ENCODE results near the gene FBXL13. TPM values are rescaled to one million over a fixed set of nuclear protein-coding genes. Genes with fewer than 3 reads are reported as not detected.
A peak's percentile ranks its signal among the peaks of the same experiment; 100 is the strongest.
"Not testable (repeated sequence)": the region's sequence is repeated elsewhere in the genome, so short reads cannot be mapped to it uniquely, and the experiment has no call there.

The FBXL13 gene
- total RNA-seq, result under 1 TPM; 0.54 to 0.74 TPM

DNA sequence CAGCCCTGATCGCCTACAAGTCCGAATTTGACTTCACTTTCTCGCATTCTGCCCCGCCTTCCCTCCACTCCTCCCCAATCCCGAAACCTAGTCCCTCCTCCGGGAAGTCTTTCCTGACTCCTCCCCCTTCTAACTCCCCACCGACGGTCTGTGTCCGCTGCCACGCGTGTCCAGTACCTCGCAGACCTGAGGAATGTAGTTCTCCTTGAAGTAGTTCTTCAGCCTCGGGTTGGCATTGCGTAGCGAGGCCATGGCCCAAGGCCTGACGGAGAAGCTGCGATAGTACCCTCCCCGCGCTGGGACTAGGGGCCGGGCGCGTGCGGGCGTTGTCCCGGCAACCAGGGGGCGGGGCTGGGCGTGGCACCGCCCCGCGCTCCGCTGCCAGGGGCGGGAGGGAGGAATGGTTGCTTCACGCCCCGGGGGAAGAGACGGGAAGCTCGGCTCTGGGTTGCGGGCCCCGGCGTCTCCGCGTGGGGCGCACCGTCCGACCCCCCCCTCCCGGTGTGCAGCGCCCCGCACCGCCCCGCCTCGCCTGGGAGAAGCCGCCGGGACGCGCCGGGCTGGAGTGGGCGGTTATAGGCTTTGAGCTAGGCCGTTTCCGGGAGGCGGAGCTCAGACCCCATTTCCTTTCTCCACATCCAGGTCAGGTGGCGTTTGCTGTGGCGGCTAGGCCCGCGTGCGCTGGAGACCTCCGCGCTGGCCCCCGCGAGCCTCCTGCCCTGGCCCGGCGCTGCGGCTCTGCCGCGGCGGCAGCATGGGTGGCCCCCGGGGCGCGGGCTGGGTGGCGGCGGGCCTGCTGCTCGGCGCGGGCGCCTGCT lies at the start of gene FBXL13, which contains the start of gene ARMC10:
FBXL13 (minus strand) TSS at position 278 of the 818 bp plus-strand sequence.
ARMC10 (plus strand) TSS at position 622 of the 818 bp plus-strand sequence; CDS start at position 755, 133 bp downstream.
- intact Hi-C loops (cut with micrococcal nuclease), result loop anchor here (1.0 to 10.0 kb wide), 7 partner anchors 75 to 1130 kb away; partner anchors contain the start of genes DNAJC2, FAM185A, NAPEPLD and ORC5
- Mint-ChIP-seq H3K4me1 (ENCODE audit: low read depth) (peaks cover 40% of the 10 kb centered on the region), H3K9me3 (no peaks in the 10 kb centered on the region), H3K27me3 (ENCODE audit: low read depth) (no peaks in the 10 kb centered on the region), H3K4me3 (peak within 1 kb of the TSS; percentile 91), H3K36me3 (ENCODE audit: low read depth) (peaks cover 11% of the 10 kb centered on the region), H3K27ac (peak within 1 kb of the TSS; percentile 90)
- CTCF ChIA-PET, result interaction anchor here (0.5 to 1.5 kb wide), 6 partner anchors 13 to 326 kb away, joined by 3 to 4 read pairs (median 3); no protein-coding TSS in a partner anchor
- peak; percentile 92 for DNase-seq

DNA sequence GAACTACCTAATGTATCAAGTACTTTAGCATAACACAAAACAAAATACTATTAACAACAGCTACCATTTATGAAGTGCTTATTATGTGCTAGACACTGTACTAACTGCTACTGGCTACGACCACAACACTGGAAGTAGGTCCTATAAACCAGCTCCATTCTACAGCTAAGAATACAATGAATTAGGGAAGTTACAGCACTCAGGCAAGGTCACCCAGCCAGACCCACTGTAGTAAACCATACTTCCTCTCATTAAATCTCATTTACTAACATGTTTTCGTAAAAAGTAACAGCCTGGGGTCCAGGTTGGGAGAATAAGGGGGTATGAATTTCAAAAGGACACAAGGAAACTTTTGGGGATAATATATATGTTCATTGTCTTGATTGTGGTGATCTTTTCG lies 48.9 kb upstream of the FBXL13 start:
- intact Hi-C loops (cut with micrococcal nuclease), result no loop called here
- no peak overlapping the region for H3K27ac Mint-ChIP-seq
- H3K9me3 Mint-ChIP-seq, result no peaks in the 10 kb centered on the region
- DNase-seq, result no peak
- peaks cover 36% of the 10 kb centered on the region for H3K36me3 Mint-ChIP-seq (ENCODE audit: low read depth)
- H3K4me1 Mint-ChIP-seq (ENCODE audit: low read depth), result no peaks in the 10 kb centered on the region
- H3K4me3 Mint-ChIP-seq, result no peak overlapping the region
- no peaks in the 10 kb centered on the region for H3K27me3 Mint-ChIP-seq (ENCODE audit: low read depth)
- CTCF ChIA-PET, result no interaction called here

DNA sequence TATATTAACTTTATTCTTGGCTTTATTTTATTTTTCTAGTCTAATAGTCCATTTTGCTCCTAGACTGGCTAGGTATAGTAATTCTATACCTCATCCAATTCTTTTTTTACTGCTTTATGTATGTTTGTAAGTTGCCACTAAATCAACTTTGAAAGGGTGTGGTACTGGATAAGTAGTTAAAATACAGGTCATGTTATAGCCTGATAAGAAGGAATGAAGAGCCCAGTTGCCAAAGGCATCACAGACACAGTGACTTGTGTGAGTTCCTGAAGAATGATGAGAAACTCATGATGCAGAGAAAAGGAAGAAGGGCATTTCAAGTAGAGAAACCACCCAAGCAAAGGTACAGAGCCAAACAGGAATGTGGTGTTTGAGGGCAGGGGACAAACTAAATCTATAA lies 47.0 kb upstream of the FBXL13 start:
- Mint-ChIP-seq H3K27ac (no peak overlapping the region), H3K4me1 (ENCODE audit: low read depth) (no peaks in the 10 kb centered on the region), H3K27me3 (ENCODE audit: low read depth) (no peaks in the 10 kb centered on the region), H3K4me3 (no peak overlapping the region), H3K36me3 (ENCODE audit: low read depth) (peaks cover 24% of the 10 kb centered on the region), H3K9me3 (no peaks in the 10 kb centered on the region)
- intact Hi-C loops (cut with micrococcal nuclease), result no loop called here
- CTCF ChIA-PET, result no interaction called here
- no peak for DNase-seq

DNA sequence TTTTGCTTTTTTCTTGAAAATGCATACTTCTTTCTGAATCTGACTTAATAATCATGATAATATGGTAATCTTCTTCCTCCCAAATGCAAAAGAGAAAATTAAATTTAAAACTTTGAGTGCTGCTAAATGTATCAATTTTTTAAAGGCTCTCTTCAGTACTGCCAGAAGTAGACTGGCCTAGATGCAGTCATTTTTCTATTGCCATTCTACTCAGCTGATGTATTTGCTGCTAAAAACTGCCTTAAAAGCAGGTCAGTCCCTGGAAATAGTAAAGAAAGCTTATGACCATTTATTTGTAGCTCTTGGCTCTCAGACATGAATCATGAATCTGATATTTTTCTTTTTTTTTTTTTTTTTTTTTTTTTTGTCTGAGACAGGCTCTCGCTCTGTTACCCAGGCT lies 45.8 kb upstream of the FBXL13 start:
- H3K9me3 Mint-ChIP-seq, result no peaks in the 10 kb centered on the region

DNA sequence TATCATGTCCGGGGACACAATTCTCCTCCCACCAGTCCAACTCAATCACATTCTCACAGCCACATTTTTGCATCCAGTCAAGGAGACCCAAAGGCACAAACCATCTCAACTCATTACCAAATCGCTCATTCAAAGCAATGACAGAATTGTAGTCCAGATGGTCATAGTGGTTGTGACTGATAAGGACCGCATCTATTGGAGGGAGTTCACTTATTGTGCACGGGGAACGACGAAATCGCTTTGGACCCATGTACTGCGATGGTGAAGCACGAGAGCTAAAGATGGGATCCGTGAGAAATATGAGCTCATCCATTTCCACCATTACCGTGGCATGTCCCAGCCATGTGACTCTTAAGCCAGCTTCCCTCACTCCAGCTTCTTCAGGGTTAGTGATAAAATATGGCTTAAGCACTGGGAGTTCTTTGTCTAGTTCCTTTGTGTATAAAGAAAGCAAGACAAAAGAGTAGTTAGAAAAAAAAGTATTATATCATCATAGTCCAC lies 45.2 kb upstream of the FBXL13 start:
- intact Hi-C loops (cut with micrococcal nuclease), result no loop called here
- H3K9me3 Mint-ChIP-seq, result no peaks in the 10 kb centered on the region
- no peaks in the 10 kb centered on the region for H3K4me1 Mint-ChIP-seq (ENCODE audit: low read depth)
- peaks cover 21% of the 10 kb centered on the region for H3K36me3 Mint-ChIP-seq (ENCODE audit: low read depth)
- no peaks in the 10 kb centered on the region for H3K27me3 Mint-ChIP-seq (ENCODE audit: low read depth)
- no peak overlapping the region for H3K27ac Mint-ChIP-seq
- CTCF ChIA-PET, result interaction anchor here (0.6 to 0.7 kb wide), 3 partner anchors 18 to 273 kb away, joined by 3 to 5 read pairs (median 4); no protein-coding TSS in a partner anchor
- H3K4me3 Mint-ChIP-seq, result no peak overlapping the region
- no peak for DNase-seq

More for the DNA sequence above, 45.8 kb upstream of the FBXL13 start:
- Mint-ChIP-seq H3K4me3 (no peak overlapping the region), H3K27me3 (ENCODE audit: low read depth) (no peaks in the 10 kb centered on the region), H3K4me1 (ENCODE audit: low read depth) (no peaks in the 10 kb centered on the region), H3K27ac (no peak overlapping the region), H3K36me3 (ENCODE audit: low read depth) (peaks cover 18% of the 10 kb centered on the region)
- DNase-seq, result no peak
- intact Hi-C loops (cut with micrococcal nuclease), result no loop called here
- CTCF ChIA-PET, result interaction anchor here (0.6 to 1.0 kb wide), 4 partner anchors 14 to 273 kb away, joined by 3 to 5 read pairs (median 4); no protein-coding TSS in a partner anchor

DNA sequence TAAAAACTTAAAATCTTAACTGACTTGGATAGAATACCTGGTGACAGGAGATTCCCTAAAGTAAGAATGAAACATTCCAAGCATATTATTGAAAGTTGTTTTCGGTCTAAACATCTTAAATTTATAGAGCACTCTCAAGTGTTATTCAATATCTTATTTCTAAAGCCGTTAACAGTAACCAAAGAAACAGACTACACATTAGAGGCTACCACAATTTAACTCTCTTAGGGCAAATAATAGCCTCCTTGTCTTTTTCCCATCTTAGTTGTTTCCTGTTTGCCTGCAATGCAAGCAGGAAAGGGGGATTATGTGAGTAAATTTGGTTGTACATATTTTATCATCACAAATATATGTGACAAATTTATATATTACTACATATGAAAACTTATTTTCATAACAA lies 42.9 kb upstream of the FBXL13 start:
- Mint-ChIP-seq H3K27ac (no peak overlapping the region), H3K9me3 (no peaks in the 10 kb centered on the region), H3K36me3 (ENCODE audit: low read depth) (peaks cover 34% of the 10 kb centered on the region), H3K4me1 (ENCODE audit: low read depth) (no peaks in the 10 kb centered on the region), H3K27me3 (ENCODE audit: low read depth) (no peaks in the 10 kb centered on the region), H3K4me3 (no peak overlapping the region)
- no peak for DNase-seq
- CTCF ChIA-PET, result no interaction called here
- intact Hi-C loops (cut with micrococcal nuclease), result no loop called here

DNA sequence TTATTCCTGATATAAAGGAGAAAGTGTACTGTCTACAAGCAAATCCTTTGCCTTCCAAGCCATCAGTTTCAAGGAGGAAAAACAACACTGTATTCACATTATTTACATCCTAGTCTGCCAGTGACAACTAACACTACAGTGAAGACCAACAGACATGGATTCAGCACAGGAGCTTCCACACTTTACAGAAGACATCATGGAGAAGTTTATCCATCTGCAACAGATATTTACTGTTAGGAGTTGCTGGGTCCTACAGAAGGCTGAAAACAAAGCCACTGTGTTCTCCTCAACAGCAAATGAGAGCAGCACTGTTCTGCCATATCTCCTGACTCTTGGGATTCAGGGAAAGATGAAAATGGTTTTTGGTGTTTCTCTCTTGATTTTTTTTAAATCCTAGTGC lies 42.4 kb upstream of the FBXL13 start:
- CTCF ChIA-PET, result no interaction called here
- intact Hi-C loops (cut with micrococcal nuclease), result no loop called here
- peaks cover 36% of the 10 kb centered on the region for H3K36me3 Mint-ChIP-seq (ENCODE audit: low read depth)
- H3K27me3 Mint-ChIP-seq (ENCODE audit: low read depth), result no peaks in the 10 kb centered on the region
- no peaks in the 10 kb centered on the region for H3K4me1 Mint-ChIP-seq (ENCODE audit: low read depth)
- no peak overlapping the region for H3K4me3 Mint-ChIP-seq
- H3K9me3 Mint-ChIP-seq, result no peaks in the 10 kb centered on the region
- DNase-seq, result no peak
- H3K27ac Mint-ChIP-seq, result no peak overlapping the region

DNA sequence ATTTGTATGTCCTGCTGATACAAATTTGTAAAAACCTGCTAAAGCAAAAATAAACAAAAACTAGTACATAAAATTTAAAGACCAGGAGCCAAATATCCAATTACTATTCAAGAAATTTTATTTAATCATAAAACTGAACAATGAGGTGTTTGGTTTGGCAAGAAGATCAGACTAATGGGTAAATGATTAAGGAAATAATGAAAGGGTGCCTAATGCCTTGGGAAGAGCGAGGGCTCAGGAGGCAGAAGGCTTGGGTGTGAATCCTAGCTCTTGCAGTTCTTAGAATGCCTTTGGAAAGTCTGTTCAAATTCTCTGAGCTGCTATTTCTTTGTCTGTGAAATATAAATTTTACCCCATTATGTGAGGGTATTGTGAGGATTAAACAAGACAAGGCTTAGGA lies 41.9 kb upstream of the FBXL13 start:
- DNase-seq, result no peak
- Mint-ChIP-seq H3K4me3 (no peak overlapping the region), H3K27ac (no peak overlapping the region), H3K4me1 (ENCODE audit: low read depth) (no peaks in the 10 kb centered on the region), H3K27me3 (ENCODE audit: low read depth) (no peaks in the 10 kb centered on the region), H3K36me3 (ENCODE audit: low read depth) (peaks cover 36% of the 10 kb centered on the region), H3K9me3 (no peaks in the 10 kb centered on the region)
- CTCF ChIA-PET, result no interaction called here
- intact Hi-C loops (cut with micrococcal nuclease), result no loop called here

DNA sequence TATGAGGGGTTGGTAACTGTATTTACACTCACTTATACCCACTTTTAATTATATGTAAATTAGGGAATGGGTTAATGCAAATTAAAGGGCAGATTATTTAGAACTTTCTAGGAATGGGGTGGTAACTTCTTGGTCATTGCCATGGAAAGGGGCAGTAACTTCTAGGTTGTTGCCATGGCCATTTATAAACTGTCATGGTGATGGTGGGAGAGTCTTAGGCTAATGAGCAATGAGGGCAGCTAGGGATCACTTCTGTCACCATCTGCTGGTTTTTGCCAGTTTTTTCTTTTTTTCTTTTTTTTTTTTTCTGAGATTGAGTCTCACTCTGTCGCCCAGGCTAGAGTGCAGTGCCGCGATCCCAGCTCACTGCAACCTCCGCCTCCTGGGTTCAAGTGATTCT lies 41.2 kb upstream of the FBXL13 start:
- CTCF ChIA-PET, result no interaction called here
- Mint-ChIP-seq H3K36me3 (ENCODE audit: low read depth) (peaks cover 43% of the 10 kb centered on the region), H3K27me3 (ENCODE audit: low read depth) (no peaks in the 10 kb centered on the region), H3K4me1 (ENCODE audit: low read depth) (no peaks in the 10 kb centered on the region), H3K27ac (no peak overlapping the region), H3K4me3 (no peak overlapping the region), H3K9me3 (peaks cover 1% of the 10 kb centered on the region)
- intact Hi-C loops (cut with micrococcal nuclease), result no loop called here
- DNase-seq, result no peak

DNA sequence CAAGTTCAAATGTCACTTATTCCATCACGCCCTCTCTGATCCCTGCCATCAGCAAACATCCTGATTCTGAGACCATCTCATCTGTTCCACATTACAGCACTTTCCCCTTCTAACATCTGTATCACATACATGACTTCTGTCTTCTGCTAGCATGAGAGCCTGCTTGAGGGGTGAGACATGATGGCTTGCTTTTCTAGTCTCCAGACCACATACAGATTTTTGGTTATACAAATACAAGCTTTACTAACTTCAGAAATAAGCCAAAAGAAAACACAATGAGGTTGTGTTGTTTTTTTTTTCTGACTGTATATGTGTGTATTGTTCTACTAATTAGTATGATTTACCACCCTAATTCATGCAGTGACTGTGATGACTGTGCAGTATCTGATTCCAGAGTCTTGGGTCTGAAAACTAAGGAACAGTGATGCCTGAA lies 40.0 kb upstream of the FBXL13 start:
- CTCF ChIA-PET, result no interaction called here
- DNase-seq, result no peak
- Mint-ChIP-seq H3K27ac (no peak overlapping the region), H3K4me3 (no peak overlapping the region), H3K4me1 (ENCODE audit: low read depth) (no peaks in the 10 kb centered on the region), H3K27me3 (ENCODE audit: low read depth) (no peaks in the 10 kb centered on the region), H3K36me3 (ENCODE audit: low read depth) (peaks cover 50% of the 10 kb centered on the region), H3K9me3 (peaks cover 12% of the 10 kb centered on the region)
- intact Hi-C loops (cut with micrococcal nuclease), result no loop called here

DNA sequence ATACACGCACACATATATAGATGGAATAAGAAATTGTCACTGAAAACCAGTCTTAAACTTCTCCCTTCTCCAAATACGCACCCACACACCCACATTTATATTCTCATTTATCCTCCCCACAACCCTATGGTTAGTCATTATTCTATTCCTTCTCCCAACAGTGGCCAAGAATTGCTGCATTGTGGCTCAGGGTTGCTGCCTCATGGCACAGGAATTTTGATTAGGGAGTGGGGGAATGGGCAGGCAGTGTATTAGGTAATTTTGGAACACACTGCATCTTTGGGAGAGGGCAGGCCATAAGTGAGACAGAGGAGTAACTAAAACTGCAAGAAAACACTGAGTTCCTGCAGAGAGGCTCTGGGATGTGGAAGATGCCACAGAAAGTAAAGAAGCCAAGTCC lies 38.6 kb upstream of the FBXL13 start:
- peaks cover 59% of the 10 kb centered on the region for H3K36me3 Mint-ChIP-seq (ENCODE audit: low read depth)
- CTCF ChIA-PET, result no interaction called here
- no peak for DNase-seq
- peaks cover 19% of the 10 kb centered on the region for H3K9me3 Mint-ChIP-seq
- H3K27me3 Mint-ChIP-seq (ENCODE audit: low read depth), result no peaks in the 10 kb centered on the region
- H3K27ac Mint-ChIP-seq, result no peak overlapping the region
- peaks cover 5% of the 10 kb centered on the region for H3K4me1 Mint-ChIP-seq (ENCODE audit: low read depth)
- intact Hi-C loops (cut with micrococcal nuclease), result no loop called here
- no peak overlapping the region for H3K4me3 Mint-ChIP-seq

DNA sequence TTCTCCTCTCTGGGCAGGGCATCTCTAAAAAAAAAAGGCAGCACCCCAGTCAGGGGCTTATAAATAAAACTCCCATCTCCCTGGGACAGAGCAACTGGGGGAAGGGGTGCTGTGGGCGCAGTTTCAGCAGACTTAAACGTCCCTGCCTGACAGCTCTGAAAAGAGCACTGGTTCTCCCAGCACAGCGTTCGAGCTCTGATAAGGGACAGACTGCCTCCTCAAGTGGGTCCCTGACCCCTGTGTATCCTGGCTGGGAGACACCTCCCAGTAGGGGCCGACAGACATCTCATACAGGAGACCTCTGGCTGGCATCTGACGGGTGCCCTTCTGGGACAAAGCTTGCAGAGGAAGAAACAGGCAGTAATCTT lies 32.1 kb upstream of the FBXL13 start:
- not testable (repeated sequence) for H3K4me1 Mint-ChIP-seq (ENCODE audit: low read depth)

More for the DNA sequence above, 32.1 kb upstream of the FBXL13 start:
- intact Hi-C loops (cut with micrococcal nuclease); DNase-seq; H3K4me3 Mint-ChIP-seq; H3K27me3 Mint-ChIP-seq (ENCODE audit: low read depth); H3K27ac Mint-ChIP-seq: not testable (repeated sequence)
- Mint-ChIP-seq H3K36me3 (ENCODE audit: low read depth) (peaks cover 44% of the 10 kb centered on the region), H3K9me3 (peaks cover 19% of the 10 kb centered on the region)
- CTCF ChIA-PET, result interaction anchor here (1.2 kb wide), 1 partner anchor 14 kb away, joined by 3 read pairs; no protein-coding TSS in a partner anchor

Measured in activated naive CD4-positive, alpha-beta T cell treated with anti-CD3 and anti-CD28 coated beads for 36 hours (primary cell).